ENCODE data around the gene H3-3A. TPM values are rescaled to one million over a fixed set of nuclear protein-coding genes. Genes with fewer than 3 reads are reported as not detected.

H3-3A gene
- total RNA-seq, 1 donor from 2014 or later: 271 TPM

Other genes with a start within 250 kb of the H3-3A start
- gene TMEM63A, start 180.3 kb upstream of the H3-3A start, total RNA-seq: 37.0 TPM
- 0.13 TPM for gene LEFTY1, start 173.6 kb upstream of the H3-3A start, total RNA-seq
- 60.3 TPM for gene PYCR2, start 138.5 kb upstream of the H3-3A start, total RNA-seq
- 0.24 TPM for gene LEFTY2, start 121.5 kb upstream of the H3-3A start, total RNA-seq
- 9.4 TPM for gene SDE2, start 63.4 kb upstream of the H3-3A start, total RNA-seq
- 23.8 TPM for gene ACBD3, start 124.0 kb downstream of the H3-3A start, total RNA-seq
- gene MIXL1, start 160.9 kb downstream of the H3-3A start, total RNA-seq: not detected
- 21.9 TPM for gene LIN9, start 246.4 kb downstream of the H3-3A start, total RNA-seq

Data from Right ventricle myocardium superior (tissue), 1 donor.